GM10266 (cell line): ENCODE measurements around the gene DPM2.

ENCODE experiments used
- DNase-seq: peaks from one replicate; pipeline ENCODE4 v3.0.0; 2012; ENCODE audit errors: extremely low spot score
- CTCF ChIP-seq: IDR thresholded peaks from 2 replicates; pipeline ENCODE4 v1.5.1; 2012; ENCODE audit warnings: mild to moderate bottlenecking, low read depth; ENCODE audit not compliant: control insufficient read depth, insufficient read depth; ENCODE audit errors: missing control alignments

Gene DPM2

GRCh38 chr9:127897193-127897692 lies 40.4 kb downstream of the DPM2 start:
- TF ChIP-seq CTCF = no peak
- peak; percentile 79 for DNase-seq

- TF ChIP-seq CTCF = no peak
- DNase-seq = no peak
These were observed 41.1 kb downstream of the DPM2 start for GRCh38 chr9:127896395-127897192.

- TF ChIP-seq CTCF = no peak
- no peak for DNase-seq
These were observed 41.8 kb downstream of the DPM2 start for GRCh38 chr9:127895811-127896210.

- TF ChIP-seq CTCF = no peak
- DNase-seq = no peak
These were observed 44.3 kb downstream of the DPM2 start for GRCh38 chr9:127893392-127893791.

GRCh38 chr9:127892831-127893230 lies 44.8 kb downstream of the DPM2 start:
- DNase-seq = no peak
- TF ChIP-seq CTCF = no peak

GRCh38 chr9:127890053-127890452 lies 47.6 kb downstream of the DPM2 start:
- no peak for TF ChIP-seq CTCF
- DNase-seq = no peak

- no peak for DNase-seq
- TF ChIP-seq CTCF = peak; percentile 21
These were observed 49.9 kb downstream of the DPM2 start for GRCh38 chr9:127887792-127888191.
